CD4-positive, alpha-beta T cell treated with Interleukin-17A for 1 hour (primary cell): ENCODE data around the gene SEMA5A.

Source experiments
- DNase-seq: peaks from one replicate; pipeline ENCODE4 v3.0.0-alpha.2; 2020

The SEMA5A gene

GRCh38 chr5:9318031-9318430 lies 227.8 kb downstream of the SEMA5A start:
- DNase-seq = no peak

DNA sequence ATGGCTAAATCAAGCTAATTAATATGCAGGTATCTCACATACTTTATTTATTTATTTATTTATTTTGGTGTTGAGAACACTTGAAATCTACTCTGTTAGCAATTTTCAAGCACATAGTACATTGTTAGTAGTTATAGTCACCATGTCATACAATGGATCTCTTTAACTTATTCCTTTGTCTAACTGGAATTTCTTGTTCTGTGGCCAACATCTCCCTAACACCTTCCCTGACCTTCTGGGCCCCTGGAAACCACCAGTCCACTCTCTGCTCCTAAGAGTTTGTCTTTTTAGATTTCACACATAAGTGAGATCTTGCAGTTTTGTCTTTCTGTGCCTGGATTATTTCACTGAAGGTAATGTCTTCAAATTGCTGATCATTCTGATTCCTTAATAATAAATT lies 229.1 kb downstream of the SEMA5A start:
- DNase-seq = no peak

DNA sequence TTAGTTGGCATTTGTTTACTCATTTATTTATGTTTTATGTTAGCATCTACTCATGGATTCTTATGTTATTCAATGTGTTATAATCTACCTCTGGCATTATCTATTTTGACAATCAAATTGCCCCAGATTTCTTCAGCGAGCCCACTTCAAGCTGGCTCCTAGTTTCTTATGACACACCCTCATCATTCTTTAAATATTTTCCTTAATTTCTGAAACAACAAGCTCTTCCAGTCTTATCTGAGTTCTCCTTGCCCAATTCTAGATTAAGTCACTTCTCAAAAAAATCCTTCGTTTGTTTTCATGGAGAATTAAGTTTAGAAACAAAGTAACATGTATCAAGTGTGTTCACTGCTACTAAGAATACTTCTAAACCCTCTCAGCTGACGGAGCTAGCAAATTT lies 229.8 kb downstream of the SEMA5A start:
- no peak for DNase-seq

GRCh38 chr5:9314558-9314957 lies 231.3 kb downstream of the SEMA5A start:
- no peak for DNase-seq

GRCh38 chr5:9313751-9314150 lies 232.1 kb downstream of the SEMA5A start:
- no peak for DNase-seq

GRCh38 chr5:9307150-9307549 lies 238.7 kb downstream of the SEMA5A start:
- DNase-seq = no peak

- no peak for DNase-seq
These were observed 243.7 kb downstream of the SEMA5A start for GRCh38 chr5:9302218-9302617.

DNA sequence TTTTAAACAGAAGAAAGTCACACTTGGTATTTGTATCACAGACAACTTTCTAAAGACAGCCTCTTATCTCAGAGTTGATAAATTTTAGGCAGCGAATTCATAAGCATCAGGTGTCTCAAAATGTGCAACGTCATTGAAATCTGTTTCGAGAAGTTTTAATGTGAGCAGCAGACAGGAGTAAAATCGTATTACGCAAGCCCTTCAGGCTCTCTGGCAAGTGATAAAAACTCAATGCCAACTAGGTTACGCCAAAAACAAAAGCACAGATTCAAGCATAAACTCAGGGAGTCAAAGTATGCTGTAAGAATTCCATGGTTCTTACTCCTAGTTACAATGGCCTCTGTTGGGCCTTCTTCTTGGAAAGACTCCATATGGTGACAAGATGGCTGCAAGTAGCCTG lies 244.7 kb downstream of the SEMA5A start:
- no peak for DNase-seq

- no peak for DNase-seq
These were observed 248.7 kb downstream of the SEMA5A start for GRCh38 chr5:9297134-9297533.

DNA sequence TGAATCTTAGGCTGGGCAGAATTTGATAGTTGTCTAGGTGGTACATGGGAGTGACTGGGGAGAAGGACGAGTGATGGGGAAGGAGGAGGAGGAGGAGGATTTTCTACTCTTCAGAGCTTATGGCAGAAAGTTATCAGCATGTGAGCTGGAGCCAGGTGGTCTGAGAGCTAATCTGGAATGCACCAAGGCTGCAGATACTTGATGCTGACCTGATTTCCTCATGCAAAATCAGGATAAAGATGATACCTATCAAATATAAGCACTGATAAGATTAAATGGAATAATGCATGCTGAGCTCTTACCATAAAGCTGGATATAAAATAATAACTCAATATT lies 250.4 kb downstream of the SEMA5A start:
- DNase-seq = no peak

GRCh38 chr5:9294793-9295465 lies 250.9 kb downstream of the SEMA5A start:
- DNase-seq = no peak

DNA sequence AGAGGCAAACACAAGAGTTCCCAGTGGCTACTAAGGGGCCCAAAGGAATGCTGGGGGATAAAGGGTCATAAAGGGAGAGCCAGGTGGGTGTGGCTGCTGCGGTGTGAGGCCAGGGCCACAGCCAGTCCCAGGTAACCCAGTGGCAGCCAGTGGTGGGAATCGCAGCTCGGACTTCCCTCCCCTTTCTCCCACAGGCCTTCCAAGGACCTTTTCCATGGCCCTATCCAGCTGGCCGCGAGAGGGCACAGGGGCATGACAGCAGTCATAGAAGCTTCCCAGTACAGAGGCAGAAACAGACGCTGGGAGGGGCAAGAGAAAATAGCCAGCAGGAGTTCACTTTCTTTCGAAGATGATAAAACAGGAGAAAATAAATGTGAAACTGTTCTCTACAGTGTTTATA lies 257.6 kb downstream of the SEMA5A start:
- DNase-seq = no peak

- DNase-seq = no peak
These were observed 261.0 kb downstream of the SEMA5A start for GRCh38 chr5:9284781-9285307.

GRCh38 chr5:9284272-9284671 lies 261.6 kb downstream of the SEMA5A start:
- no peak for DNase-seq

DNA sequence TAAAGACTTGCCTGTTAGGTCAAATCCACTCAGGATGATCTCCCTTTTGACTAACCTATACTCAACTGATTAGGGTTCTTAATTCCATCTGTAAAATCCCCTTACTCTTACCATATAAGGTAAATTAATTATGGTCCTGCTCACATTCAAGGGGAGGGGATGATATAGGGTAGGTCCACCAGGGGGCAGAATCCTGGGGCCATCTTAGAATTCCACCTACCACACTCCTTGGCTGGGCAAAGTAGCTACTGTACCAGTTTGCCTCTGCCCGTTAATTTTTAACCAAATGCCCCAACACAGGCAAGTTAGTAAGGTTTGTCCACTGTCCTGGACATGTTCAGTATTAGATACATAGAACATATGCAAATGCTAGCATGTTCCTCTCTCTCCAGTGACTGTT lies 262.4 kb downstream of the SEMA5A start:
- no peak for DNase-seq

GRCh38 chr5:9283021-9283420 lies 262.9 kb downstream of the SEMA5A start:
- no peak for DNase-seq

DNA sequence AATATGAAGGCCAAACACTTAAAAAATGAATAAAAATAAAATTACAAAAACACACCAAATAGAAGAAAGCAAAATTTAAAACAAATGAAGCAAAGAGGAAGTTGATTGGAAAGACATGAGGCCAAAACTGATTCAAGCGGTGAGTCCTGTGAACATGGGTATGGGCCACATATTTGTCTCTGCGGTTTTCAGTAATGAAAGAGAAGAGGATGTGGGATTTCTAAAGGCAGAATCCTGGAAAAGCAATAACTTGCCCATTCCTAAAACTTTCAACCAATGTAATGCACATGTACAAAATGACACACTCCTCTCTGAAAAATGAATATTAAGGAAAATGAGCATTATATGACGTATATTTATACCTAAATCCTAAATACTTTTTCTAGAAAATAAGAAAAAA lies 263.7 kb downstream of the SEMA5A start:
- DNase-seq = no peak

DNA sequence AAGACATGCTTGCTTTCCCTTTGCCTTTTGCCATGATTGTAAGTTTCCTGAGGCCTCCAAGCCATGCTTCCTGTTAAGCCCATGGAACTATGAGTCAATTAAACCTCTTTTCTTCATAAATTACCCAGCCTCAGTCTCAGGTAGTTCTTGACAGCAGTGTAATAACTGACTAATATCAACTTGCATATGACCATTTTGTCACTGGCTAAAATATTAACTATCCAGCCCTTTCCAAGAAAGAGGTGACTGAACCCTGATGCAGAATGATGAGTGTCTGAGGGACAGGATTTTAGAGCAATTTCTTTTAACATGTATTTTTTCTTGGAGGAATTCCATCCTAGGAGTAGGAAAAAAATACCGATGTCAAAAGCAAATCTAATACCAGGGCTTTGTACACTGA lies 266.1 kb downstream of the SEMA5A start:
- DNase-seq = no peak

- no peak for DNase-seq
These were observed 266.8 kb downstream of the SEMA5A start for GRCh38 chr5:9278921-9279603.

GRCh38 chr5:9269014-9269413 lies 276.9 kb downstream of the SEMA5A start:
- DNase-seq = no peak

DNA sequence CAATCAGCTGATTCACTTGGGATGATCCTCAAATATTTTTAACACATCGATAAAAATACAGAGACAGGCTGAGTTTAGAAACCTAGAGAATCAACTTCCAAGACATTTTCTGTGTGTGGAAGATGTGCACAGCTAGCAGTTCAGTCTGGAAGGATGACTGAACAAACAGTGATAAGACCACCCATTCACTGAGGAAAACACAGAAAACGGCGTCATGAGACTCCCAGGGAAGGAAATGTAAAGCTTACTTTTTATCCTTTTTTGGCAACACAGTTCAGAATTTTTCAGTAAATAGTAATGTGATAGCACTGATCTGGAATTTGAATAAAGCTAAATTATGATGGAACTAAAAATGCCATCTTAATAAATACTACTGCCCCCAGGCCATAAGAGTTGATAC lies 277.6 kb downstream of the SEMA5A start:
- DNase-seq = no peak

- DNase-seq = no peak
These were observed 280.2 kb downstream of the SEMA5A start for GRCh38 chr5:9265441-9266287.

DNA sequence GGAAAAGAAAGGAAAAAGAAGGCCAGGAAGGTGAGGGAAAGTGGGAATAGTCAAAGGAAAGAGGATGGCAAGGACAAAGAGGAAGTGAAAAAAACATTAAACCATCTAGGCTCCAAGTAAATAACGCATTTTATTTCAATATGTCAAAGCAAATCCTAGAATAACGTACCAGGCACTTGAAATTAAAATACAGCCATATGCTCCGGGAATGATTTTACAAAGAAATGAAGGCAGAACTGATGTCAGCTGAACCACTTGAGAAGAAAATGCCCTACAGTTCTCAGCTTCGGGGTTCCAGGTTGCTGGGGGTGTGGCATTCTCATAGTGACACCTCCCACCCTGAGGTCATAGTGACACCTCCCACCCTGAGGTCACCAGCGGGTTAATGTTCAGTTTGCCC lies 281.6 kb downstream of the SEMA5A start:
- DNase-seq = no peak

GRCh38 chr5:9263656-9264055 lies 282.2 kb downstream of the SEMA5A start:
- DNase-seq = no peak
